K562 (cell line): ENCODE data around the gene PABPC1L. TPM values are rescaled to one million over a fixed set of nuclear protein-coding genes. Genes with fewer than 3 reads are reported as not detected.

ENCODE experiments used
- ATAC-seq: fragments of 200-7000 bp; cut with Tn5 transposase; 3 replicates; pipeline ENCODE4 v1.9.1; 2020; ENCODE audit warnings: moderate library complexity
- BruUV-seq: library from RNA; stranded (reverse); fragments of 400-500 nt; replicated peaks from 2 replicates; lab custom pipeline; 2021; lab: Mats Ljungman, UMichigan
- CTCF ChIA-PET: fragments of 300-600 bp; formaldehyde crosslinking; extraction: SDS; loops from one replicate; lab custom pipeline; 2021; ENCODE audit warnings: low intra/inter-chr PET ratio; lab: Yijun Ruan, JAX
- POLR2A ChIA-PET: fragments of 300-600, 350-650 bp; sonication (Branson Sonifier 250); formaldehyde crosslinking; extraction: SDS; loops from one replicate; lab custom pipeline; 2021; ENCODE audit warnings: antibody characterized with exemption, inconsistent platforms; lab: Yijun Ruan, JAX
- DNase-seq, 4 experiments: peaks; one replicate each; pipeline versions ENCODE4 v3.0.0 to v3.0.0-alpha.2; 2011 to 2018; ENCODE audit warnings: low spot score in 3 of 4, mixed read lengths in 3 of 4; ENCODE audit errors: extremely low read depth in 1 of 4
- FAIRE-seq: peaks from 2 replicates; lab custom pipeline; 2011; peaks lifted over from hg19 to GRCh38; lab: Jason Lieb, UNC
- H2AFZ ChIP-seq: 2 replicates; pipeline ENCODE4 v1.6.0; 2011; ENCODE audit warnings: low read depth, low read length, control low read depth, inconsistent platforms
- H3K27ac ChIP-seq: fragments of 200-600 bp; 3 replicates; pipeline ENCODE4 v1.8.0; 2011; ENCODE audit warnings: low read depth, mild to moderate bottlenecking, control low read depth, inconsistent platforms, low read length, moderate library complexity, mixed read lengths; ENCODE audit errors: extremely low read depth
- H3K27me3 ChIP-seq, 2 experiments: fragments of 300-600 bp in 1 of 2; 2 replicates in 1 of 2; 3 replicates in 1 of 2; pipeline versions ENCODE4 v1.6.0 to v1.8.0; 2011; ENCODE audit warnings: inconsistent platforms in 2 of 2, low read length in 2 of 2, mild to moderate bottlenecking in 1 of 2, mixed read lengths in 1 of 2, moderate library complexity in 1 of 2; ENCODE audit not compliant: control insufficient read depth in 2 of 2, insufficient read depth in 2 of 2
- H3K36me3 ChIP-seq: fragments of 300-600 bp; 3 replicates; pipeline ENCODE4 v1.8.0; 2011; ENCODE audit warnings: mild to moderate bottlenecking, low read length, inconsistent platforms; ENCODE audit not compliant: control insufficient read depth, insufficient read depth
- H3K4me1 ChIP-seq, 2 experiments: fragments of 200-600 bp in 1 of 2; replicated peaks in 1 of 2; 2 replicates in 1 of 2; 3 replicates in 1 of 2; pipeline versions ENCODE4 v1.5.1 to v1.8.0; 2011; ENCODE audit warnings: inconsistent platforms in 2 of 2, low read length in 2 of 2, mild to moderate bottlenecking in 1 of 2, mixed read lengths in 1 of 2, moderate library complexity in 1 of 2; ENCODE audit not compliant: control insufficient read depth in 2 of 2, insufficient read depth in 2 of 2
- H3K4me2 ChIP-seq: 2 replicates; pipeline ENCODE4 v1.6.1; 2011; ENCODE audit warnings: low read length, control low read depth, inconsistent platforms, mixed read lengths; ENCODE audit not compliant: insufficient read depth
- H3K4me3 ChIP-seq: fragments of 200-600 bp; sonication (generic), shearing (Covaris generic); 2 replicates; pipeline ENCODE4 v1.5.1; 2016; ENCODE audit warnings: control low read depth, inconsistent platforms
- H3K79me2 ChIP-seq: fragments of 200-600 bp; 3 replicates; pipeline ENCODE4 v1.8.0; 2011; ENCODE audit warnings: low read length, inconsistent platforms; ENCODE audit not compliant: control insufficient read depth, insufficient read depth
- H3K9ac ChIP-seq, 2 experiments: 2 replicates each; pipeline versions ENCODE4 v1.6.0 to v1.6.1; 2011; ENCODE audit warnings: low read depth in 2 of 2, low read length in 2 of 2, control low read depth in 1 of 2, inconsistent platforms in 1 of 2, mild to moderate bottlenecking in 1 of 2, mixed read lengths in 1 of 2; ENCODE audit not compliant: insufficient read depth in 1 of 2
- H3K9me1 ChIP-seq: one replicate; pipeline ENCODE4 v1.6.0; 2011; ENCODE audit warnings: inconsistent platforms, mild to moderate bottlenecking, low read length, moderate library complexity; ENCODE audit not compliant: control insufficient read depth, insufficient read depth
- H3K9me3 ChIP-seq: replicated peaks from 2 replicates; pipeline ENCODE4 v1.5.1; 2011; ENCODE audit warnings: low read depth, low read length, inconsistent platforms; ENCODE audit not compliant: control insufficient read depth, insufficient read depth
- H4K20me1 ChIP-seq: replicated peaks from 2 replicates; pipeline ENCODE4 v1.6.1; 2011; ENCODE audit warnings: low read length, inconsistent platforms, mixed read lengths; ENCODE audit not compliant: control insufficient read depth, insufficient read depth
- CBX2 ChIP-seq: fragments of 200-600 bp; sonication (generic); IDR thresholded peaks from one replicate; pipeline ENCODE4 v1.6.1; 2012; ENCODE audit warnings: mild to moderate bottlenecking, low read length, inconsistent platforms; ENCODE audit not compliant: insufficient read depth, poor library complexity, severe bottlenecking
- EWSR1 ChIP-seq: fragments of 450-650 bp; IDR thresholded peaks from 2 replicates; pipeline ENCODE4 v1.6.1; 2018; ENCODE audit warnings: borderline replicate concordance, mild to moderate bottlenecking, low read depth, moderate library complexity; ENCODE audit not compliant: partially characterized antibody
- FOXA3 ChIP-seq, 2 experiments: fragments of 450-650 bp in 1 of 2; sonication (generic) in 1 of 2; formaldehyde crosslinking; IDR thresholded peaks in 1 of 2; conservative IDR thresholded peaks in 1 of 2; 2 replicates each; pipeline versions ENCODE4 v1.4.0 to v1.8.0; 2020 to 2022; ENCODE audit warnings: mild to moderate bottlenecking in 2 of 2, missing genetic modification reagents in 1 of 2
- KDM5B ChIP-seq: fragments of 200-600 bp; sonication (generic); IDR thresholded peaks from 2 replicates; pipeline ENCODE4 v1.6.1; 2012; ENCODE audit warnings: low read depth, mild to moderate bottlenecking, moderate library complexity, low read length, control low read depth, inconsistent platforms; ENCODE audit not compliant: insufficient replicate concordance
- KLF13 ChIP-seq: fragments of 450-650 bp; IDR thresholded peaks from 2 replicates; pipeline ENCODE4 v1.6.1; 2016; ENCODE audit warnings: missing genetic modification characterization, low read depth, mild to moderate bottlenecking, missing compliant biosample characterization, moderate library complexity, borderline replicate concordance
- MEIS2 ChIP-seq: fragments of 450-650 bp; IDR thresholded peaks from 2 replicates; pipeline ENCODE4 v1.6.1; 2014; ENCODE audit warnings: mild to moderate bottlenecking; ENCODE audit not compliant: partially characterized antibody
- PTBP1 ChIP-seq: fragments of 200-400 bp; formaldehyde crosslinking; IDR thresholded peaks from 2 replicates; pipeline ENCODE4 v1.6.1; 2017; ENCODE audit warnings: low read depth, low read length
- RFX1 ChIP-seq: fragments of 450-650 bp; IDR thresholded peaks from 2 replicates; pipeline ENCODE4 v1.6.1; 2016; ENCODE audit warnings: mild to moderate bottlenecking, moderate library complexity
- ZBTB1 ChIP-seq: sonication (generic); formaldehyde crosslinking; IDR thresholded peaks from 2 replicates; pipeline ENCODE4 v1.8.1; 2023; ENCODE audit warnings: missing genetic modification reagents, low read depth, mild to moderate bottlenecking, borderline replicate concordance
- ZNF134 ChIP-seq: fragments of 250-450 bp; sonication (Bioruptor Pico); conservative IDR thresholded peaks from 2 replicates; pipeline ENCODE4 v1.4.0; 2020
- ZNF354B ChIP-seq: fragments of 250-450 bp; sonication (Bioruptor Pico); IDR thresholded peaks from 2 replicates; pipeline ENCODE4 v1.4.0; 2020
- ZNF766 ChIP-seq: fragments of 200-800 bp; sonication (Bioruptor generic); conservative IDR thresholded peaks from 2 replicates; pipeline ENCODE4 v1.6.1; 2016; ENCODE audit warnings: missing genetic modification characterization, missing compliant biosample characterization
- WGBS: fragments of 100-300 bp; shearing (Covaris generic); methylation state at CpG from one replicate; pipeline ENCODE4 v1.1.6; 2016; ENCODE audit warnings: low coverage, mixed read lengths; ENCODE audit not compliant: insufficient coverage; ENCODE audit errors: missing lambda C conversion rate; 5-methylcytosine and 5-hydroxymethylcytosine counted together
- in situ Hi-C: fragments of 300-500 bp; cut with MboI; formaldehyde crosslinking; loops from 4 replicates; pipeline ENCODE4 v1.15.0; 2018; ENCODE audit warnings: inconsistent platforms, mixed read lengths
- intact Hi-C: fragments of 100-400 bp; cut with micrococcal nuclease; formaldehyde crosslinking; loops from 2 replicates; pipeline ENCODE4 v1.14.2; 2022
- polyA plus RNA-seq, 8 experiments: library from polyadenylated mRNA; depleted of rRNA in 4 of 8; stranded (reverse) in 5 of 8; unstranded in 3 of 8; fragments of >200 nt; fragmentation: Nextera tagmentation in 2 of 8; fragmentation: Illumina TruSeq in 1 of 8; extraction: Ambion mirVana in 2 of 8; extraction: Trizol in 1 of 8; gene quantifications; 2 replicates each; pipeline versions ENCODE4 v1.2.1 to v1.2.3, GENCODE V29; 2011 to 2014; ENCODE audit warnings: inconsistent platforms in 1 of 8, missing spikeins in 1 of 8
- total RNA-seq, 7 experiments: library from RNA; depleted of rRNA in 6 of 7; stranded (reverse); fragments of >200 nt in 6 of 7; fragmentation: Illumina TruSeq in 2 of 7; extraction: Trizol in 2 of 7; gene quantifications; 2 replicates each; pipeline versions ENCODE4 v1.2.1 to v1.2.3, GENCODE V29; 2011 to 2021; ENCODE audit warnings: low replicate concordance in 1 of 7
- TF ChIP-seq, protein P1 (sequence below): fragments of 250-450 bp; sonication (Bioruptor Pico); IDR thresholded peaks from 2 replicates; pipeline ENCODE4 v1.8.0; 2021; ENCODE audit warnings: mild to moderate bottlenecking, moderate library complexity

Gene PABPC1L
- total and polyA plus RNA-seq, 9 of the 15 experiments (the other 6 are each of a cell fraction or from before 2014, with no cell fraction given), result 6.0 to 90.3 (median 15.8) TPM

GRCh38 chr20:44891826-44892225 is 18.0 kb upstream of the PABPC1L start:
- ATAC-seq, result no peak
- H3K9me1 ChIP-seq, result no peaks in the 10 kb centered on the region
- 80% methylated on average over 1 of the region's 1 CpG for WGBS
- in situ Hi-C loops (no loop called here), intact Hi-C loops (no loop called here)
- no peaks in the 10 kb centered on the region for H3K27me3 ChIP-seq
- POLR2A ChIA-PET, result interaction anchor here (6.5 kb wide), 1 partner anchor 11 kb away, joined by 27 read pairs; no protein-coding TSS in a partner anchor
- no peak for FAIRE-seq
- H3K4me1 ChIP-seq, result peaks cover 3 to 16% of the 10 kb centered on the region in 2 experiments; a peak in 4 of 5 replicates
- peaks cover 23% of the 10 kb centered on the region for H4K20me1 ChIP-seq
- no TSS peak for BruUV-seq
- DNase-seq, result no peak
- H3K4me2 ChIP-seq, result no peak overlapping the region
- H3K36me3 ChIP-seq, result peaks cover 74% of the 10 kb centered on the region
- H3K9ac ChIP-seq, result no peak overlapping the region
- no peaks in the 10 kb centered on the region for H3K9me3 ChIP-seq
- TF ChIP-seq ZNF354B (no peak), CBX2 (no peak), PTBP1 (no peak), MEIS2 (no peak), ZBTB1 (no peak), RFX1 (no peak), FOXA3 (CRISPR knock-in tag; conservative IDR thresholded peaks at IDR 0.05 in 1 of 2, IDR thresholded peaks at IDR 0.05 in 1 of 2) (no peak), ZNF766 (CRISPR knock-in tag) (no peak), ZNF134 (CRISPR knock-in tag) (no peak), EWSR1 (no peak), KDM5B (no peak), KLF13 (tag) (no peak)
- TF ChIP-seq, protein P1, sequence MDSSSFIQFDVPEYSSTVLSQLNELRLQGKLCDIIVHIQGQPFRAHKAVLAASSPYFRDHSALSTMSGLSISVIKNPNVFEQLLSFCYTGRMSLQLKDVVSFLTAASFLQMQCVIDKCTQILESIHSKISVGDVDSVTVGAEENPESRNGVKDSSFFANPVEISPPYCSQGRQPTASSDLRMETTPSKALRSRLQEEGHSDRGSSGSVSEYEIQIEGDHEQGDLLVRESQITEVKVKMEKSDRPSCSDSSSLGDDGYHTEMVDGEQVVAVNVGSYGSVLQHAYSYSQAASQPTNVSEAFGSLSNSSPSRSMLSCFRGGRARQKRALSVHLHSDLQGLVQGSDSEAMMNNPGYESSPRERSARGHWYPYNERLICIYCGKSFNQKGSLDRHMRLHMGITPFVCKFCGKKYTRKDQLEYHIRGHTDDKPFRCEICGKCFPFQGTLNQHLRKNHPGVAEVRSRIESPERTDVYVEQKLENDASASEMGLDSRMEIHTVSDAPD (CRISPR knock-in tag), result no peak
- TF ChIP-seq, all 486 proteins: peak for 0
- H3K27ac ChIP-seq, result no peak overlapping the region
- no peak overlapping the region for H2AFZ ChIP-seq
- CTCF ChIA-PET, result no interaction called here
- no peak overlapping the region for H3K4me3 ChIP-seq
- H3K79me2 ChIP-seq, result peaks cover 99% of the 10 kb centered on the region
